Mucosa of descending colon (tissue), 3 donors: Measurements from ENCODE around the gene CDKN3. TPM values are rescaled to one million over a fixed set of nuclear protein-coding genes. Genes with fewer than 3 reads are reported as not detected.
A peak's percentile ranks its signal among the peaks of the same experiment; 100 is the strongest.

Experiments used
- ATAC-seq: fragments of 200-7000 bp; cut with Tn5 transposase; one replicate; pipeline ENCODE4 v1.9.1; 2020; ENCODE audit warnings: mild to moderate bottlenecking, moderate library complexity
- DNase-seq, 3 donors: peaks; one replicate each; pipeline ENCODE4 v3.0.0-alpha.2; 2020
- H3K36me3 ChIP-seq: fragments of 200-600 bp; one replicate; pipeline ENCODE4 v1.8.0; 2021; ENCODE audit warnings: low read depth, mild to moderate bottlenecking
- H3K4me1 ChIP-seq: fragments of 200-600 bp; one replicate; pipeline ENCODE4 v1.8.0; 2021; ENCODE audit warnings: low read depth, mild to moderate bottlenecking
- H3K4me3 ChIP-seq: fragments of 200-600 bp; one replicate; pipeline ENCODE4 v1.8.0; 2021; ENCODE audit warnings: mild to moderate bottlenecking
- H3K9me3 ChIP-seq: fragments of 200-600 bp; one replicate; pipeline ENCODE4 v1.8.0; 2021; ENCODE audit warnings: mild to moderate bottlenecking
- intact Hi-C, 2 donors: fragments of 100-400 bp; cut with DNase I in 1 of 2; cut with micrococcal nuclease in 1 of 2; formaldehyde crosslinking; loops; one replicate each; pipeline versions ENCODE4 v1.11.0 to v1.11.1; 2022; cut with DNase I, micrococcal nuclease
- total RNA-seq, 3 donors: library from RNA; stranded (reverse); fragmentation: NEBNext Ultra II Directional in 2 of 3; extraction: Animal tissue kit (Norgen Biotek cat#: 25700) in 2 of 3; gene quantifications; one replicate each; pipeline versions ENCODE4 v1.2.1 to v1.2.4, GENCODE V29; 2021 to 2023
- TF ChIP-seq, protein P1 (sequence below): fragments of 200-600 bp; IDR thresholded peaks from one replicate; pipeline ENCODE4 v1.8.0; 2022; ENCODE audit warnings: antibody characterized with exemption, mild to moderate bottlenecking
- donor health status: DM: no; HTN: no; CAD: no; lungs with moderate emphysema.
- donor health status: DM: no; HTN: no; CAD: no.
- donor health status: DM: no; HTN: yes; CAD: no.

CDKN3 gene
- total RNA-seq, 3 donors from 2014 or later, result 1.7 to 18.2 (median 3.4) TPM

GRCh38 chr14:54411371-54411770, 14.6 kb downstream of the CDKN3 start:
- intact Hi-C loops, result no loop called here
- TF ChIP-seq, protein P1, sequence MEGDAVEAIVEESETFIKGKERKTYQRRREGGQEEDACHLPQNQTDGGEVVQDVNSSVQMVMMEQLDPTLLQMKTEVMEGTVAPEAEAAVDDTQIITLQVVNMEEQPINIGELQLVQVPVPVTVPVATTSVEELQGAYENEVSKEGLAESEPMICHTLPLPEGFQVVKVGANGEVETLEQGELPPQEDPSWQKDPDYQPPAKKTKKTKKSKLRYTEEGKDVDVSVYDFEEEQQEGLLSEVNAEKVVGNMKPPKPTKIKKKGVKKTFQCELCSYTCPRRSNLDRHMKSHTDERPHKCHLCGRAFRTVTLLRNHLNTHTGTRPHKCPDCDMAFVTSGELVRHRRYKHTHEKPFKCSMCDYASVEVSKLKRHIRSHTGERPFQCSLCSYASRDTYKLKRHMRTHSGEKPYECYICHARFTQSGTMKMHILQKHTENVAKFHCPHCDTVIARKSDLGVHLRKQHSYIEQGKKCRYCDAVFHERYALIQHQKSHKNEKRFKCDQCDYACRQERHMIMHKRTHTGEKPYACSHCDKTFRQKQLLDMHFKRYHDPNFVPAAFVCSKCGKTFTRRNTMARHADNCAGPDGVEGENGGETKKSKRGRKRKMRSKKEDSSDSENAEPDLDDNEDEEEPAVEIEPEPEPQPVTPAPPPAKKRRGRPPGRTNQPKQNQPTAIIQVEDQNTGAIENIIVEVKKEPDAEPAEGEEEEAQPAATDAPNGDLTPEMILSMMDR, result no peak
- no peak for ATAC-seq
- no peak for DNase-seq
- Histone ChIP-seq H3K4me1 (no peaks in the 10 kb centered on the region), H3K4me3 (no peak overlapping the region), H3K9me3 (no peaks in the 10 kb centered on the region), H3K36me3 (no peaks in the 10 kb centered on the region)

DNA sequence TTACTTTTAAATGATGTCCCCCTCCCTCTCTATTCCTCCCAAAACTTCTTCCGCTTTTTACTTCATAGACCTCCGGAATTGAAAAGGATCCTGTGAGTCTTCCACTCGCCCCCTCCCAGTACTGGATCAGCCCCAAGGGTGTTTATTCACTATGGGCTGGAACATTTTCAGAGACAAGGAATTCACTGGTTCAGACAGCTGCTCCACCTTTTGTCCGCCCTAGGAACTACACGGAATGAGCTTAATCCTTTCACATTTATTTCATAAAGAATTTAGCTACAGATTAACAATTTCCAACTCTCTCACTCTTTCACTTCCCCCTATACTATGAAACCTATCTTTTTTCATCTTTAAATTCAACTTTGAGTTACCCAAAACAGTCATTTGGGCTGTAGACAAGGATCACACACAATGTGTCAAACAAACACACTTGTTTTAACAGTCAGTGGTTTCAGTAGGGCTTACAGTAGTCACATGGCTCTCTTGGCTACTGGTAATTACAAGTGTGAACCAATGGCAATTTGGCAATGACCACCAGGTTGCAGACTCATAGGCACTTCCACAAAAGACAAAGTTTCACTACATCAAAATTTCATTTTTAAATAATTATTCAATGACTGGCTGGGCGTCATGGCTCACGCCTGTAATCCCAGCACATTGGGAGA, 23.8 kb downstream of the CDKN3 start:
- Histone ChIP-seq H3K4me3 (no peak overlapping the region), H3K9me3 (no peaks in the 10 kb centered on the region), H3K36me3 (no peaks in the 10 kb centered on the region), H3K4me1 (peaks cover 12% of the 10 kb centered on the region)
- DNase-seq, result peak in 1 of 3 donors; percentile 66
- TF ChIP-seq, protein P1, result peak; percentile 26
- peak; percentile 66 for ATAC-seq
- intact Hi-C loops, result loop anchor here in 1 of 2 donors (2.0 kb wide), 1 partner anchor 54 kb away; no protein-coding TSS in a partner anchor

DNA sequence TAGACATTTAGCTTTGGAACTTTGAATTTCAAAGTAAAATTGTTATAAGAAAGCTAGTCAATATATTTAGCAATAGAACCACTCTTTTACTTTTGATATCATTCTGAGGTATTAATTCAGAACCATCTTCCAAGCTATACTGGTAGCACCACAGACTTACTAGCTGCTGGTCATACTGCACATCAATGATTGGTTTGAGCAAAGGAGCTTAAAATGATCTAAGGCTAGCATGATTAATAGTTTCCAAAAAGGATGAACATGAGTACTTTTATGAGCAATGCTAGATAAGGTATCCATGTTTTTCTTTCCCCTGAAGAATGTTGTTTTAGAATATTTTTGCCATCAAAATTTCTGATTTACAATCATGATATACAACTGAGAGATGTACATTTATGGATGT, 27.2 kb downstream of the CDKN3 start:
- ATAC-seq (no peak), DNase-seq (no peak)
- H3K4me1 ChIP-seq, result peaks cover 12% of the 10 kb centered on the region
- H3K4me3 ChIP-seq, result no peak overlapping the region
- H3K9me3 ChIP-seq, result no peaks in the 10 kb centered on the region
- TF ChIP-seq, protein P1, result no peak
- intact Hi-C loops, result no loop called here
- H3K36me3 ChIP-seq, result no peaks in the 10 kb centered on the region

DNA sequence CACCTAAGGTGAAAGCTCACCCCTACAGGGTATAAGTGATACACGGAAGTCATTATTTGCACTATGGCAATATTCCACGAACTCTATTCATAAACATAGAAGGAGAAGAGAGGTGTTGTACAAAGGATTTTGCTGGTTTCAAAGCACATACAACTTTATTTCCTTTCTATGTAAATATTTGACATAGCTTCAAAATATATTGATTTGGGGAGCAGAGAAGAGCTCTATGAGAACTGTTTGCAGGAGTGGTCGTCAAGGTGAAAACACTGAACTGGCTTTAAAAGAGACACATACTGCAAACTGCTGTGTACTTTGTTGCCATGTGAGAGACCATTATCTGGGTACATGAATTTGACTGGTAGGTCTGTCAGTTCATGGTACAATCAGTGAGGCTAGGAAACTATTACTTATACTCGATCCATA, 27.7 kb downstream of the CDKN3 start:
- DNase-seq, result no peak
- peaks cover 12% of the 10 kb centered on the region for H3K4me1 ChIP-seq
- no peak overlapping the region for H3K4me3 ChIP-seq
- no peaks in the 10 kb centered on the region for H3K9me3 ChIP-seq
- TF ChIP-seq, protein P1, result no peak
- no peaks in the 10 kb centered on the region for H3K36me3 ChIP-seq
- peak; percentile 74 for ATAC-seq
- intact Hi-C loops, result no loop called here

DNA sequence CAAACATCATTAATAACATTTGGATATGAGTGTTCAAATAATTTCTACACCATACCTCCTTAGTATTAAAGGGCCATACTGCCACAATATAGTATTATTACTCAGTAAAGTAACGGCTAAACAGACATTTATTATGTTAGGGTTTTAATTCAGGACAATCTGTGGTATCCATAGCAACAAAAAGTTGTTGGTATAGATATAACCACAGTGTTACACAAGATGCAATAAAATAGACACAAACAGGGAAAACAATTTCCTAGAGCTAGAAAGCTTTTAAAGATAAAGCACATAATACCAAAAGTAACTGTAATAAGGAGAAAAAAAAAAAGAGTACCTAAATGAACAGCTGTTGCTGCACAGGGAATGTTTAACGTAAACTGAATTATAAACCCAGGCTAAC, 28.3 kb downstream of the CDKN3 start:
- intact Hi-C loops, result no loop called here
- peak; percentile 73 for ATAC-seq
- Histone ChIP-seq H3K4me3 (no peak overlapping the region), H3K4me1 (peaks cover 12% of the 10 kb centered on the region), H3K36me3 (no peaks in the 10 kb centered on the region), H3K9me3 (no peaks in the 10 kb centered on the region)
- no peak for DNase-seq
- TF ChIP-seq, protein P1, result no peak
